Measurements from ENCODE around the gene HEG1.

HEG1 gene

DNA sequence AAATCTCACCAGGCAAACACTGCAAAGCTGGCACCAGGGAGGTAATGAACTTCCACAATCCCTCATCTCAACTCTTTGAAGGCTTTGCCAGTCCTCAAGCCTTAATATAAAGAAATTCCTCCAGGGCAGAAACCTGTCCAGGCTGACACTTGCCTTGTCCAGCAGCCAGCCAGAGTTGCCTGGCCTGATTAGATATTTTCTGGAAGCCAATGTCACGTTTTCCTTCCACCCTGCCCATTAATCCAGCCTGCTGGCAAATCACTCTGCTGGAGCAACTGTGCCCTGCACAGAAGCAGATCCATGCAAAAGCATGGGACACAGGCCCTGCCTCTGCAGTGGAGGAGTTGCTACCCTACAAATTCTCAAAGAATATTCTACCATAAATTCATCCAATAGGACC is 56.5 kb downstream of the HEG1 start:
- TF ChIP-seq MAX (IDR thresholded peaks at IDR 0.05; ENCODE audit: low read depth, low read length) (no peak), POLR2A (IDR thresholded peaks at IDR 0.05; ENCODE audit: extremely low read depth, insufficient read length) (no peak), CTCF (IDR thresholded peaks at IDR 0.05; ENCODE audit: low read depth, low read length) (no peak), MYC (IDR thresholded peaks at IDR 0.05; ENCODE audit: low read depth, low read length) (no peak)
- DNase-seq (ENCODE audit: low read depth): no peak

DNA sequence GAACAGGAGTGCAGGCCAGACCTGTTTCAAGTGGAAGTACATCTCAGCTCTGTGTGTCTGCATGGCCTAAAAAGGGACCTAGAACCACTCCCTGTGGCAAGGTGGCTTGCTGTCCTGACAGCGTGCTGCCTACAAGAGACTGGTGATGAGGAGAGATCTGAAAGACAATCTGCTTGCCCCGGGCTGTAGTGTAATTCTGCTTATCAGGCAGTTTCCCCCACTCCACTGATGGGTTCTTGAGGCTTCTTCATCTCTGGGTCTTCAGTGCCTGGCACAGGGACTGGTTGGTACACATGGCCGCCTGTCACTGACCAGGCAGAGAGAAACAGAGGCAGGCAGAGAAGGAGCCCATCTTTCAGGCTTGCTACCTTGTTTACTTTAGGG is 57.6 kb downstream of the HEG1 start:
- TF ChIP-seq MYC (IDR thresholded peaks at IDR 0.05; ENCODE audit: low read depth, low read length) (no peak), MAX (IDR thresholded peaks at IDR 0.05; ENCODE audit: low read depth, low read length) (no peak)
- no peak overlapping the region for H3K4me3 ChIP-seq (ENCODE audit: low read depth, low read length)
- no peak for DNase-seq (ENCODE audit: low read depth)

More for the DNA sequence above, 56.5 kb downstream of the HEG1 start:
- no peak overlapping the region for H3K4me3 ChIP-seq (ENCODE audit: low read depth, low read length)

- no peak for DNase-seq (ENCODE audit: low read depth)
- no peak for TF ChIP-seq MYC (IDR thresholded peaks at IDR 0.05; ENCODE audit: low read depth, low read length)
- H3K4me3 ChIP-seq (ENCODE audit: low read depth, low read length): no peak overlapping the region
Observed at GRCh38 chr3:124997303-124998246, 58.2 kb downstream of the HEG1 start.

DNA sequence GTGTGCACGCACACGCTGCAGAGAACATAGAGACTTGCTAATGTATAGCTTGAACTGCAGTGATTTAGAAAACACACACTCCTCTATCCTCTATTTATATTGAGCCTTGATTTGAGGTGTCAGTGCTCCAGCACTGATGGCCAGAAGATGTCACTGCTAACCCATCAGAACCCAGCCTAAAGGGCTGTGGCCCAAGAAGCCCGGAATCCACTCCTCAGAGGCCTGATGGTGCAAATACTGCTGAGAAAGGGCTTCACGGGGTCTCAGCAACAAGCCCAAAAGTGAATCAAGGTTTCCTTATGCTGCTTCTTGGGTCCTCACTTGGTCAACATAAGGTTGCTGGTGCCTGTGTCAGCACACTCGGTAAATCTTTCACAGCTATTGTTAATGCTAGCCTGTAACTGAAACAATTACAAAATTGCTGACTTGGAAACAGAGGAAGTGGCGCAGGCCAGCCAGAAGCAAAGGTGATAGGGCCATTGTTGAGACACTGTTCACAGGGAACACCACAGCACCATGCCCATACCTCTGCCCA is 60.3 kb downstream of the HEG1 start:
- H3K4me3 ChIP-seq (ENCODE audit: low read depth, low read length): no peak overlapping the region
- DNase-seq (ENCODE audit: low read depth): peak; percentile 65
- peak; percentile 52 for TF ChIP-seq CTCF (IDR thresholded peaks at IDR 0.05; ENCODE audit: low read depth, low read length)
- TF ChIP-seq POLR2A (IDR thresholded peaks at IDR 0.05; ENCODE audit: extremely low read depth, insufficient read length): no peak
- no peak for TF ChIP-seq MAX (IDR thresholded peaks at IDR 0.05; ENCODE audit: low read depth, low read length)

DNA sequence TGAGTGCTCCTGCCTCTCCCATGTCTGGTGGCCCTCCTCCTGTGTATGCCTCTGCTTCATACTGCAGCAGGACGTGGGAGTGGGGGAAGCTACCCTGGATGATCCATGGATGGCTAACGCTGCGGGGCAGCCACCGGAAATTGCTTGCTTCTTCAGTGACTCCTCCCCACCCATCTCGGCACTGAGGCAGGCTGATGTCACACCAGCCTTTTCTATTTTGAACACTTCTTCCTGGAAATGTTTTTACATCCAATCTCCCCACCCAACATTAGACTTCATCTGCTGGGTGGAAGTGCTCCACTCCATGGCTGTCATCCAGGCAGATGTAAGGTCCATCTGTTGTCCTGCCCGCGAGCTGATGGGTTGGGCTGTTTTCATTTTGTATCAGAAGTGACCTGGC is 62.3 kb downstream of the HEG1 start:
- no peak overlapping the region for H3K4me3 ChIP-seq (ENCODE audit: low read depth, low read length)
- no peak for DNase-seq (ENCODE audit: low read depth)
- TF ChIP-seq MYC (IDR thresholded peaks at IDR 0.05; ENCODE audit: low read depth, low read length): no peak
- no peak for TF ChIP-seq MAX (IDR thresholded peaks at IDR 0.05; ENCODE audit: low read depth, low read length)
- no peak for TF ChIP-seq CTCF (IDR thresholded peaks at IDR 0.05; ENCODE audit: low read depth, low read length)

DNA sequence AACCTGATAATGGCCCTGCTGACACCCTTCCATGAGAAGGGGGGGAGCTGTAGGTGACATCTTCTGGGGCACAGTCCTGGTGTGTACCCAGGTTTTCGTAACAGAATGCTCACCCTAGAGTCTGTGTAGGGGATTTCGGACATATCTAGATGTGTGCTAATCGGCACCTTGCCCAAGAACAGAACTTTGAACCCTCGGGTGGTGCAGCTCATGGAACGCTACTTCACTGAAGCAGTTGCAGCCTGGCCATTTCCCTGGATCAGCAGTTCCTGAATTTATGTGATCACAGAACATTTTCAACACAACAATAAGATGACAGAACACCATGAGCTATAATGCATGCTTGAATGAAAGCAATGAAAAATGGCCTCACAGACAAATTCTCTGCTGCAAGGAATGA is 63.8 kb downstream of the HEG1 start:
- no peak overlapping the region for H3K4me3 ChIP-seq (ENCODE audit: low read depth, low read length)
- no peak for TF ChIP-seq MYC (IDR thresholded peaks at IDR 0.05; ENCODE audit: low read depth, low read length)
- TF ChIP-seq MAX (IDR thresholded peaks at IDR 0.05; ENCODE audit: low read depth, low read length): no peak
- no peak for TF ChIP-seq POLR2A (IDR thresholded peaks at IDR 0.05; ENCODE audit: extremely low read depth, insufficient read length)
- no peak for TF ChIP-seq CTCF (IDR thresholded peaks at IDR 0.05; ENCODE audit: low read depth, low read length)
- DNase-seq (ENCODE audit: low read depth): no peak

Data from NB4 (cell line).